Measurements from ENCODE around the gene CCNL2. TPM values are rescaled to one million over a fixed set of nuclear protein-coding genes. Genes with fewer than 3 reads are reported as not detected.
A peak's percentile ranks its signal among the peaks of the same experiment; 100 is the strongest.
"Not testable (repeated sequence)": the region's sequence is repeated elsewhere in the genome, so short reads cannot be mapped to it uniquely, and the experiment has no call there.

Gene CCNL2
- total RNA-seq, 4 donors from 2014 or later: 31.6 to 248 (median 127) TPM

- WGBS, 2 donors (ENCODE audit: low coverage in 1 of 2): 36 to 42% methylated on average over 2 to 6 of the region's 6 CpGs
- Histone ChIP-seq H3K9me3 (no peaks in the 10 kb centered on the region), H3K4me3 (no peak overlapping the region), H3K27me3 (no peaks in the 10 kb centered on the region), H3K4me1 (peaks cover 0 to 87% (median 51%) of the 10 kb centered on the region in 3 donors), H3K27ac (peak overlapping the region; percentile 79 to 97 (median 94)), H3K36me3 (no peaks in the 10 kb centered on the region)
- TF ChIP-seq POLR2A (IDR thresholded peaks at IDR 0.05) (no peak), EP300 (IDR thresholded peaks at IDR 0.05) (no peak), CTCF (IDR thresholded peaks at IDR 0.05) (no peak), POLR2AphosphoS5 (IDR thresholded peaks at IDR 0.05) (no peak)
- ATAC-seq: no peak
Measured at GRCh38 chr1:1429671-1430073, 30.5 kb upstream of the CCNL2 start.

- WGBS, 2 donors (ENCODE audit: low coverage in 1 of 2): 74 to 92% methylated on average over 5 to 6 of the region's 6 CpGs
- H3K27me3 ChIP-seq, H3K36me3 ChIP-seq, H3K4me3 ChIP-seq, ATAC-seq, H3K9me3 ChIP-seq: not testable (repeated sequence)
- Histone ChIP-seq H3K27ac (peak overlapping the region in 3 of 4 donors; percentile 94 to 97 (median 95)), H3K4me1 (peaks cover 0 to 80% (median 44%) of the 10 kb centered on the region in 3 donors)
Measured at GRCh38 chr1:1428967-1429366, 29.8 kb upstream of the CCNL2 start.

- Histone ChIP-seq H3K36me3 (no peaks in the 10 kb centered on the region), H3K27ac (peak overlapping the region in 3 of 4 donors; percentile 85 to 97 (median 94)), H3K9me3 (no peaks in the 10 kb centered on the region), H3K4me1 (peaks cover 0 to 72% (median 36%) of the 10 kb centered on the region in 3 donors), H3K27me3 (no peaks in the 10 kb centered on the region), H3K4me3 (no peak overlapping the region)
- TF ChIP-seq POLR2A (IDR thresholded peaks at IDR 0.05): no peak
- no peak for TF ChIP-seq POLR2AphosphoS5 (IDR thresholded peaks at IDR 0.05)
- TF ChIP-seq CTCF (IDR thresholded peaks at IDR 0.05): no peak
- TF ChIP-seq EP300 (IDR thresholded peaks at IDR 0.05): no peak
- ATAC-seq: no peak
- 60 to 72% methylated on average over 8 to 14 of the region's 19 CpGs for WGBS, 2 donors (ENCODE audit: low coverage in 1 of 2)
Measured at GRCh38 chr1:1428174-1428573, 29.0 kb upstream of the CCNL2 start.

- WGBS, 2 donors (ENCODE audit: low coverage in 1 of 2): no CpG with 5 or more reads among the region's 22 CpGs
- no peaks in the 10 kb centered on the region for H3K9me3 ChIP-seq
- H3K4me1 ChIP-seq: peaks cover 0 to 68% (median 32%) of the 10 kb centered on the region in 3 donors
- H3K36me3 ChIP-seq: no peaks in the 10 kb centered on the region
- peak overlapping the region in 3 of 4 donors; percentile 85 to 97 (median 94) for H3K27ac ChIP-seq
- no peak for ATAC-seq
- no peaks in the 10 kb centered on the region for H3K27me3 ChIP-seq
- peak overlapping the region; percentile 26 to 66 for H3K4me3 ChIP-seq
- TF ChIP-seq POLR2AphosphoS5 (IDR thresholded peaks at IDR 0.05): no peak
- TF ChIP-seq CTCF (IDR thresholded peaks at IDR 0.05): no peak
- no peak for TF ChIP-seq POLR2A (IDR thresholded peaks at IDR 0.05)
- no peak for TF ChIP-seq EP300 (IDR thresholded peaks at IDR 0.05)
Measured at GRCh38 chr1:1427820-1428148, 28.6 kb upstream of the CCNL2 start.

- 12 to 14% methylated on average over 6 to 9 of the region's 66 CpGs for WGBS, 2 donors (ENCODE audit: low coverage in 1 of 2)
- Histone ChIP-seq H3K36me3 (no peaks in the 10 kb centered on the region), H3K27ac (peak overlapping the region in 3 of 4 donors; percentile 78 to 97 (median 85)), H3K9me3 (no peaks in the 10 kb centered on the region), H3K4me3 (peak overlapping the region; percentile 26 to 66), H3K27me3 (no peaks in the 10 kb centered on the region), H3K4me1 (peaks cover 0 to 63% (median 27%) of the 10 kb centered on the region in 3 donors)
- ATAC-seq: no peak
- no peak for TF ChIP-seq CTCF (IDR thresholded peaks at IDR 0.05)
- TF ChIP-seq EP300 (IDR thresholded peaks at IDR 0.05): no peak
- no peak for TF ChIP-seq POLR2AphosphoS5 (IDR thresholded peaks at IDR 0.05)
Measured at GRCh38 chr1:1427106-1427819, 28.1 kb upstream of the CCNL2 start.

Measured in gastroesophageal sphincter (tissue), 4 donors.